Neuronal stem cell (in vitro differentiated cells): ENCODE results near the gene HTR3A.

Experiments
- DNase-seq: peaks from one replicate; pipeline ENCODE4 v3.0.0-alpha.2; 2013; ENCODE audit warnings: low spot score
- H2AFZ ChIP-seq: one replicate; pipeline ENCODE4 v1.6.1; 2013; ENCODE audit warnings: mild to moderate bottlenecking, low read length, inconsistent platforms
- H2AK5ac ChIP-seq: 2 replicates; pipeline ENCODE4 v1.6.1; 2013; ENCODE audit warnings: low read depth, mild to moderate bottlenecking, inconsistent platforms, low read length, moderate library complexity, mixed read lengths
- H2BK120ac ChIP-seq: 2 replicates; pipeline ENCODE4 v1.6.1; 2013; ENCODE audit warnings: low read depth, mild to moderate bottlenecking, inconsistent platforms, low read length, moderate library complexity, mixed read lengths
- H2BK12ac ChIP-seq: one replicate; pipeline ENCODE4 v1.6.1; 2013; ENCODE audit warnings: low read length, inconsistent platforms
- H2BK15ac ChIP-seq: 2 replicates; pipeline ENCODE4 v1.6.1; 2013; ENCODE audit warnings: mild to moderate bottlenecking, low read length, inconsistent platforms, mixed read lengths
- H2BK5ac ChIP-seq: one replicate; pipeline ENCODE4 v1.6.1; 2013; ENCODE audit warnings: inconsistent platforms, mild to moderate bottlenecking, low read length, moderate library complexity
- H3K14ac ChIP-seq: one replicate; pipeline ENCODE4 v1.6.1; 2013; ENCODE audit warnings: low read length, inconsistent platforms
- H3K18ac ChIP-seq: 2 replicates; pipeline ENCODE4 v1.6.1; 2013; ENCODE audit warnings: low read length, inconsistent platforms
- H3K23ac ChIP-seq: 2 replicates; pipeline ENCODE4 v1.6.1; 2013; ENCODE audit warnings: low read depth, mild to moderate bottlenecking, mixed read lengths, low read length, inconsistent platforms; ENCODE audit not compliant: poor library complexity
- H3K27ac ChIP-seq: replicated peaks from 3 replicates; pipeline ENCODE4 v1.5.1; 2013; ENCODE audit warnings: low read length, inconsistent platforms
- H3K27me3 ChIP-seq, 3 experiments: 2 replicates each; pipeline ENCODE4 v1.6.1; 2013; ENCODE audit warnings: low read length in 3 of 3, mild to moderate bottlenecking in 2 of 3, inconsistent platforms in 1 of 3, low read depth in 1 of 3, mixed read lengths in 1 of 3, moderate library complexity in 1 of 3; ENCODE audit not compliant: control insufficient read depth in 3 of 3, insufficient read depth in 3 of 3
- H3K36me3 ChIP-seq, 2 donors: replicated peaks in 1 of 2; 2 replicates each; pipeline ENCODE4 v1.6.1; 2013; ENCODE audit warnings: low read length in 2 of 2; ENCODE audit not compliant: control insufficient read depth in 2 of 2, insufficient read depth in 2 of 2
- H3K4ac ChIP-seq: 2 replicates; pipeline ENCODE4 v1.6.1; 2013; ENCODE audit warnings: inconsistent platforms, mild to moderate bottlenecking, low read length, moderate library complexity
- H3K4me1 ChIP-seq, 2 donors: 1 replicate in 1 of 2; 2 replicates in 1 of 2; pipeline ENCODE4 v1.6.1; 2013; ENCODE audit warnings: low read length in 2 of 2, low read depth in 1 of 2; ENCODE audit not compliant: control insufficient read depth in 2 of 2, insufficient read depth in 1 of 2
- H3K4me2 ChIP-seq: one replicate; pipeline ENCODE4 v1.6.1; 2013; ENCODE audit warnings: mild to moderate bottlenecking, low read length, inconsistent platforms; ENCODE audit not compliant: insufficient read depth, poor library complexity, severe bottlenecking
- H3K4me3 ChIP-seq, 2 donors: 2 replicates each; pipeline ENCODE4 v1.5.1; 2013; ENCODE audit warnings: low read length in 2 of 2, mild to moderate bottlenecking in 2 of 2, inconsistent platforms in 1 of 2, moderate library complexity in 1 of 2
- H3K79me1 ChIP-seq: one replicate; pipeline ENCODE4 v1.6.1; 2013; ENCODE audit warnings: low read depth, mild to moderate bottlenecking, inconsistent platforms, low read length, moderate library complexity
- H3K9ac ChIP-seq: one replicate; pipeline ENCODE4 v1.6.1; 2013; ENCODE audit warnings: mild to moderate bottlenecking, low read depth, low read length, inconsistent platforms; ENCODE audit not compliant: poor library complexity
- H3K9me3 ChIP-seq, 2 donors: replicated peaks in 1 of 2; 2 replicates each; pipeline versions ENCODE3 to v1.6.1; 2013; ENCODE audit warnings: low read length in 2 of 2, mild to moderate bottlenecking in 2 of 2, inconsistent platforms in 1 of 2, low read depth in 1 of 2, mixed read lengths in 1 of 2, moderate library complexity in 1 of 2; ENCODE audit not compliant: control insufficient read depth in 2 of 2, insufficient read depth in 1 of 2
- H4K8ac ChIP-seq: one replicate; pipeline ENCODE4 v1.6.1; 2013; ENCODE audit warnings: low read depth, mild to moderate bottlenecking, inconsistent platforms, low read length, moderate library complexity
- H4K91ac ChIP-seq: one replicate; pipeline ENCODE4 v1.6.1; 2013; ENCODE audit warnings: low read length, low read depth, mild to moderate bottlenecking, inconsistent platforms; ENCODE audit not compliant: poor library complexity
- WGBS, 2 donors: extraction: QIAGEN DNeasy Blood & Tissue Kit; methylation state at CpG; one replicate each; pipeline ENCODE4 v1.1.7; 2013; ENCODE audit warnings: missing lambda C conversion rate in 2 of 2, mixed read lengths in 1 of 2; ENCODE audit not compliant: insufficient read length in 2 of 2, insufficient replicate concordance in 1 of 2; ENCODE audit errors: extremely low coverage in 2 of 2; 5-methylcytosine and 5-hydroxymethylcytosine counted together

Gene HTR3A

DNA sequence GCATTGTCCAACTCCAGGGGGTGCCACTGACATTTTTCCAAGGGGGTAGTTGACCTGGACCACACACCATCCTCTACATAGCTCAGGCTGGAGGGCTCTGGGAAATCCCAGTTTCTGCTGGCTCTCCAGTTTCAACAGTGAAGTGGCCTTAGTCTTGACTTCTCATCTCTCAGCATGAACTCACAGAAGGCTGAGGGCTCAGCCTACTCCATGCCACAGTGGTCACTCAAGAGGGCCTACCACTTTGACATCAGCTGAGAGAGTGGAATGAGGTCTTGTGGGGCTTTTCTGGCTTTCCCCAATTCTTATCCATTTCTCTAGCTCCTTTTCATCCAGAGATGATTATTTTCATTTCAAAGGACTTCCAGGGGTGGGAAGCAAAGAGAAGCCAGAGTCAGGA lies 7.4 kb downstream of the HTR3A start:
- Histone ChIP-seq H3K4me1 (no peaks in the 10 kb centered on the region), H3K27ac (no peak overlapping the region), H2BK12ac (no peak overlapping the region), H3K4ac (no peak overlapping the region), H3K36me3 (no peaks in the 10 kb centered on the region), H3K4me3 (no peak overlapping the region), H2BK5ac (no peak overlapping the region), H2AK5ac (no peak overlapping the region), H3K18ac (no peak overlapping the region), H4K8ac (no peak overlapping the region), H3K27me3 (peaks cover 0 to 65% (median 0%) of the 10 kb centered on the region in 3 experiments), H2BK120ac (no peak overlapping the region), H4K91ac (no peak overlapping the region), H3K4me2 (no peak overlapping the region), H3K9ac (no peak overlapping the region), H2AFZ (no peak overlapping the region), H3K79me1 (no peaks in the 10 kb centered on the region), H3K9me3 (no peaks in the 10 kb centered on the region), H3K14ac (no peak overlapping the region), H2BK15ac (no peak overlapping the region), H3K23ac (no peak overlapping the region)
- DNase-seq, result no peak

DNA sequence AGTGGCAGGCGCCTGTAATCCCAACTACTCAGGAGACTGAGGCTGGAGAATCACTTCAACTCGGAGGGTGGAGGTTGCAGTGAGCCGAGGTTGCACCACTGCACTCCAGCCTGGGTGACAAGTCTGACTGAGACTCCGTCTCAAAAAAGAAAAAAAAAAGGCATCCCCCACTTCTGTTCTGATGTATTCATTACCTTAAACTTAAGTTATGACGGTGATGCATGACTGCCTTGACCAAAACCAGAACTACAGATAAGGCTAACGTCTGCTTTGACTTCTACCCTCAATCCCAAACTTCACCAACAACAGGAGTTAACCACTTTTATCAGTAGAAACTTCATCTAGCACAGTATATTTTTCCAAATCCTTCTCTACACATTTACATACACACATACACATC lies 9.9 kb downstream of the HTR3A start:
- H3K14ac ChIP-seq, result no peak overlapping the region
- H2AK5ac ChIP-seq, result no peak overlapping the region
- H3K4ac ChIP-seq, result no peak overlapping the region
- no peak overlapping the region for H4K8ac ChIP-seq
- DNase-seq, result no peak
- H3K4me1 ChIP-seq, result no peaks in the 10 kb centered on the region
- H3K79me1 ChIP-seq, result no peaks in the 10 kb centered on the region
- no peak overlapping the region for H3K23ac ChIP-seq
- no peak overlapping the region for H3K4me3 ChIP-seq
- H3K9ac ChIP-seq, result no peak overlapping the region
- no peak overlapping the region for H3K4me2 ChIP-seq
- no peak overlapping the region for H3K27ac ChIP-seq
- H2BK15ac ChIP-seq, result no peak overlapping the region
- no peak overlapping the region for H2BK12ac ChIP-seq
- H4K91ac ChIP-seq, result no peak overlapping the region
- peaks cover 0 to 58% (median 0%) of the 10 kb centered on the region in 3 experiments for H3K27me3 ChIP-seq
- H2BK120ac ChIP-seq, result no peak overlapping the region
- no peak overlapping the region for H3K18ac ChIP-seq
- no peaks in the 10 kb centered on the region for H3K9me3 ChIP-seq
- no peak overlapping the region for H2BK5ac ChIP-seq
- H2AFZ ChIP-seq, result no peak overlapping the region
- no CpG with 5 or more reads among the region's 6 CpGs for WGBS, 2 donors
- no peaks in the 10 kb centered on the region for H3K36me3 ChIP-seq

- Histone ChIP-seq H2BK15ac (no peak overlapping the region), H3K27me3 (peaks cover 0 to 48% (median 0%) of the 10 kb centered on the region in 3 experiments), H3K4me1 (no peaks in the 10 kb centered on the region), H3K4me2 (no peak overlapping the region), H4K8ac (no peak overlapping the region), H3K9ac (no peak overlapping the region), H2AFZ (no peak overlapping the region), H3K18ac (no peak overlapping the region), H3K79me1 (no peaks in the 10 kb centered on the region), H3K9me3 (no peaks in the 10 kb centered on the region), H2BK12ac (no peak overlapping the region), H4K91ac (no peak overlapping the region), H3K27ac (no peak overlapping the region), H3K4me3 (no peak overlapping the region), H2AK5ac (no peak overlapping the region), H2BK120ac (no peak overlapping the region), H3K36me3 (no peaks in the 10 kb centered on the region), H3K4ac (no peak overlapping the region), H2BK5ac (no peak overlapping the region), H3K23ac (no peak overlapping the region), H3K14ac (no peak overlapping the region)
- DNase-seq, result no peak
- WGBS, 2 donors, result no CpG with 5 or more reads among the region's 4 CpGs
These were observed 11.0 kb downstream of the HTR3A start for GRCh38 chr11:113985906-113986305.

DNA sequence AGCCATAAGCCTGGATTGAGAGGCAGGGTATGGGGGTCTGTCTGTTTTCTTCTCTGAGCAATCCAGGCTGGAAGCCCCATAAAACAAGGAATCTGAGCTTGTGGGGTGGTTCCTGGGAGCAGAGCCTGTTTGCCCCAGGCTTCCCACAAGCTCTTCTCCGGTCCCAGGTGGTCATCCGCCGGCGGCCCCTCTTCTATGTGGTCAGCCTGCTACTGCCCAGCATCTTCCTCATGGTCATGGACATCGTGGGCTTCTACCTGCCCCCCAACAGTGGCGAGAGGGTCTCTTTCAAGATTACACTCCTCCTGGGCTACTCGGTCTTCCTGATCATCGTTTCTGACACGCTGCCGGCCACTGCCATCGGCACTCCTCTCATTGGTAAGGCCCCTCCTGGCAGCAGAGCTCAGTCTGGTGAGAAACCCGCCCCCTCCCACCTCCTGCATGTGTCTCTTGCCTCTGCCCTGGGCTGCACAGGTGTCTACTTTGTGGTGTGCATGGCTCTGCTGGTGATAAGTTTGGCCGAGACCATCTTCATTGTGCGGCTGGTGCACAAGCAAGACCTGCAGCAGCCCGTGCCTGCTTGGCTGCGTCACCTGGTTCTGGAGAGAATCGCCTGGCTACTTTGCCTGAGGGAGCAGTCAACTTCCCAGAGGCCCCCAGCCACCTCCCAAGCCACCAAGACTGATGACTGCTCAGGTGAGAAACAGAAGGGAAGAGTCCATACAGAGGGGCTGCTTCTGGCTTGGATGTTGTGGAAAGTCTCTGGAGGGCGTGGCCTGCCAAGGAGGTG lies 11.6 kb downstream of the HTR3A start:
- Histone ChIP-seq H2AFZ (no peak overlapping the region), H4K8ac (no peak overlapping the region)

More for the DNA sequence above, 11.6 kb downstream of the HTR3A start:
- H4K91ac ChIP-seq, result no peak overlapping the region
- no peak overlapping the region for H2BK15ac ChIP-seq
- H3K4ac ChIP-seq, result no peak overlapping the region
- no peak overlapping the region for H3K23ac ChIP-seq
- H3K27me3 ChIP-seq, result peaks cover 0 to 46% (median 0%) of the 10 kb centered on the region in 3 experiments
- H2BK12ac ChIP-seq, result no peak overlapping the region
- H3K4me1 ChIP-seq, result peaks cover 0 to under 1% of the 10 kb centered on the region in 2 donors
- H3K18ac ChIP-seq, result no peak overlapping the region
- no peaks in the 10 kb centered on the region for H3K79me1 ChIP-seq
- no peak overlapping the region for H2BK120ac ChIP-seq
- H2AK5ac ChIP-seq, result no peak overlapping the region
- H3K36me3 ChIP-seq, result no peaks in the 10 kb centered on the region
- H3K4me2 ChIP-seq, result no peak overlapping the region
- H3K9me3 ChIP-seq, result no peaks in the 10 kb centered on the region
- no peak overlapping the region for H3K27ac ChIP-seq
- H3K4me3 ChIP-seq, result no peak overlapping the region
- H3K14ac ChIP-seq, result no peak overlapping the region
- no peak overlapping the region for H3K9ac ChIP-seq
- no peak overlapping the region for H2BK5ac ChIP-seq
- no peak for DNase-seq
- WGBS, 2 donors, result no CpG with 5 or more reads among the region's 18 CpGs
